GM12878 (cell line): ENCODE measurements around the gene FBXL16. TPM values are rescaled to one million over a fixed set of nuclear protein-coding genes. Genes with fewer than 3 reads are reported as not detected.

ENCODE experiments used
- ATAC-seq: fragments of 200-7000 bp; cut with Tn5 transposase; 3 replicates; pipeline ENCODE4 v1.9.1; 2020; ENCODE audit warnings: mild to moderate bottlenecking, moderate library complexity
- BruUV-seq: library from RNA; stranded (reverse); fragments of 400-500 nt; replicated peaks from 2 replicates; lab custom pipeline; 2021; lab: Mats Ljungman, UMichigan
- CTCF ChIA-PET: fragments of 300-600 bp; sonication (Branson Sonifier 250); formaldehyde crosslinking; extraction: SDS; loops from one replicate; lab custom pipeline; 2021; ENCODE audit warnings: inconsistent platforms; lab: Yijun Ruan, JAX
- POLR2A ChIA-PET: fragments of 350-600 bp; formaldehyde crosslinking; extraction: SDS; loops from one replicate; lab custom pipeline; 2021; ENCODE audit warnings: inconsistent platforms; lab: Charles Lee
- RAD21 ChIA-PET: fragments of 300-600 bp; sonication (Branson Sonifier 250); formaldehyde crosslinking; loops from one replicate; lab custom pipeline; 2023; ENCODE audit warnings: antibody characterized with exemption; ENCODE audit not compliant: unreplicated experiment; lab: Charles Lee
- SMC1A ChIA-PET: fragments of 300-600 bp; sonication (Branson Sonifier 250); formaldehyde crosslinking; loops from one replicate; lab custom pipeline; 2023; ENCODE audit not compliant: unreplicated experiment, uncharacterized antibody; lab: Charles Lee
- DNase-seq: peaks from one replicate; pipeline ENCODE4 v3.0.0-alpha.2; 2011; ENCODE audit warnings: low read depth, low spot score
- FAIRE-seq: peaks from 3 replicates; lab custom pipeline; 2011; peaks lifted over from hg19 to GRCh38; lab: Jason Lieb, UNC
- H2AFZ ChIP-seq: 2 replicates; pipeline ENCODE4 v1.6.0; 2011; ENCODE audit warnings: low read depth, low read length, control low read depth; ENCODE audit not compliant: control insufficient read depth
- H3K27ac ChIP-seq: 2 replicates; pipeline ENCODE4 v1.5.1; 2011; ENCODE audit warnings: control low read depth; ENCODE audit not compliant: control insufficient read depth, insufficient read depth
- H3K27me3 ChIP-seq, 2 experiments: replicated peaks in 1 of 2; 2 replicates each; pipeline versions ENCODE4 v1.6.0 to v1.6.1; 2011; ENCODE audit warnings: low read length in 1 of 2; ENCODE audit not compliant: control insufficient read depth in 2 of 2, insufficient read depth in 2 of 2
- H3K36me3 ChIP-seq, 2 experiments: 2 replicates each; pipeline ENCODE4 v1.5.1; 2011; ENCODE audit warnings: low read length in 1 of 2; ENCODE audit not compliant: control insufficient read depth in 2 of 2, insufficient read depth in 2 of 2
- H3K4me1 ChIP-seq: 2 replicates; pipeline ENCODE4 v1.6.1; 2011; ENCODE audit warnings: mild to moderate bottlenecking, low read length, moderate library complexity, mixed read lengths; ENCODE audit not compliant: control insufficient read depth, insufficient read depth
- H3K4me2 ChIP-seq: 2 replicates; pipeline ENCODE4 v1.6.0; 2011; ENCODE audit warnings: control low read depth; ENCODE audit not compliant: control insufficient read depth, insufficient read depth
- H3K4me3 ChIP-seq: fragments of 200-600 bp; sonication (generic); 2 replicates; pipeline ENCODE4 v1.5.1; 2016
- H3K79me2 ChIP-seq: 2 replicates; pipeline ENCODE4 v1.6.0; 2011; ENCODE audit warnings: low read length; ENCODE audit not compliant: control insufficient read depth, insufficient read depth
- H3K9ac ChIP-seq: 2 replicates; pipeline ENCODE4 v1.8.0; 2011; ENCODE audit warnings: low read length, control low read depth, mixed read lengths; ENCODE audit not compliant: control insufficient read depth, insufficient read depth
- H3K9me3 ChIP-seq: replicated peaks from 3 replicates; pipeline ENCODE4 v1.5.1; 2011; ENCODE audit warnings: mild to moderate bottlenecking, low read length; ENCODE audit not compliant: control insufficient read depth, insufficient read depth
- H4K20me1 ChIP-seq: 2 replicates; pipeline ENCODE4 v1.6.0; 2011; ENCODE audit not compliant: control insufficient read depth, insufficient read depth
- HDGF ChIP-seq: fragments of 450-650 bp; IDR thresholded peaks from 2 replicates; pipeline ENCODE4 v1.6.1; 2016; ENCODE audit warnings: antibody characterized with exemption
- JUNB ChIP-seq: IDR thresholded peaks from 2 replicates; pipeline ENCODE4 v1.6.1; 2016; ENCODE audit warnings: antibody characterized with exemption, mild to moderate bottlenecking
- MEF2B ChIP-seq: fragments of 450-650 bp; IDR thresholded peaks from 2 replicates; pipeline ENCODE4 v1.6.1; 2018; ENCODE audit warnings: mild to moderate bottlenecking, moderate library complexity; ENCODE audit not compliant: partially characterized antibody, poor library complexity, severe bottlenecking
- NFIC ChIP-seq: IDR thresholded peaks from 2 replicates; pipeline ENCODE4 v1.6.1; 2012; ENCODE audit warnings: low read depth, mild to moderate bottlenecking, inconsistent platforms, low read length, moderate library complexity
- NR2C1 ChIP-seq: fragments of 450-650 bp; IDR thresholded peaks from 2 replicates; pipeline ENCODE4 v1.6.1; 2017; ENCODE audit warnings: antibody characterized with exemption, mild to moderate bottlenecking, moderate library complexity
- SMARCA5 ChIP-seq: fragments of 450-650 bp; IDR thresholded peaks from 2 replicates; pipeline ENCODE4 v1.6.1; 2017; ENCODE audit warnings: mild to moderate bottlenecking
- USF2 ChIP-seq: IDR thresholded peaks from 2 replicates; pipeline ENCODE4 v1.6.1; 2011; ENCODE audit warnings: low read depth, low read length, improper control_type of control experiment, borderline replicate concordance
- ZBTB11 ChIP-seq: fragments of 450-650 bp; formaldehyde crosslinking; IDR thresholded peaks from 2 replicates; pipeline ENCODE4 v1.5.0; 2022; ENCODE audit warnings: mild to moderate bottlenecking, missing genetic modification characterization
- ZBTB40 ChIP-seq: fragments of 450-650 bp; IDR thresholded peaks from 2 replicates; pipeline ENCODE4 v1.6.1; 2016; ENCODE audit warnings: mild to moderate bottlenecking, moderate library complexity, borderline replicate concordance
- ZNF384 ChIP-seq: IDR thresholded peaks from 2 replicates; pipeline ENCODE4 v1.6.1; 2012; ENCODE audit warnings: low read depth, mild to moderate bottlenecking, low read length, improper control_type of control experiment, borderline replicate concordance
- WGBS: methylation state at CpG from one replicate; pipeline ENCODE4 v1.1.6; 2016; ENCODE audit warnings: low lambda C conversion rate; ENCODE audit not compliant: insufficient replicate concordance, insufficient coverage; ENCODE audit errors: missing lambda C conversion rate; 5-methylcytosine and 5-hydroxymethylcytosine counted together
- in situ Hi-C: fragments of 300-500 bp; cut with MboI; formaldehyde crosslinking; loops from 9 replicates; pipeline ENCODE4 v1.14.3; 2018; ENCODE audit warnings: mixed read lengths
- intact Hi-C: fragments of 100-400 bp; cut with micrococcal nuclease; formaldehyde crosslinking; loops from one replicate; pipeline ENCODE4 v1.14.2; 2022; ENCODE audit not compliant: unreplicated experiment
- polyA plus RNA-seq, 11 experiments: library from polyadenylated mRNA; depleted of rRNA in 4 of 11; unstranded in 6 of 11; stranded (reverse) in 5 of 11; fragments of >200 nt; fragmentation: Nextera tagmentation in 4 of 11; fragmentation: Illumina TruSeq in 1 of 11; extraction: Ambion mirVana in 4 of 11; extraction: Trizol in 1 of 11; gene quantifications; 1 replicate in 1 of 11; 2 replicates in 10 of 11; pipeline versions ENCODE4 v1.2.1 to v1.2.3, GENCODE V29; 2011 to 2016; ENCODE audit warnings: inconsistent platforms in 2 of 11, missing spikeins in 2 of 11, low read depth in 1 of 11
- total RNA-seq, 4 experiments: library from RNA; depleted of rRNA in 3 of 4; stranded (reverse); fragments of >200 nt in 3 of 4; fragmentation: Illumina TruSeq in 1 of 4; extraction: Trizol in 1 of 4; gene quantifications; 2 replicates each; pipeline versions ENCODE4 v1.2.1 to v1.2.3, GENCODE V29; 2013 to 2021

The FBXL16 gene
- total and polyA plus RNA-seq, 10 of the 15 experiments (the other 5 are each of a cell fraction or from before 2014, with no cell fraction given) = 0.13 to 1.4 (median 0.24) TPM

GRCh38 chr16:695355-696089, 10.1 kb downstream of the FBXL16 start (continued):
- TF ChIP-seq USF2 (peak; percentile 12; the same call in 1 of the 2 replicates), NR2C1 (peak; percentile 61), SMARCA5 (0 out of 2 replicates have a peak, but pooled peaks have one; percentile 44), HDGF (0 out of 2 replicates have a peak, but pooled peaks have one; percentile 84)

GRCh38 chr16:694863-695354, 10.7 kb downstream of the FBXL16 start:
- ChIA-PET RAD21 (interaction anchor here (0.9 kb wide), 1 partner anchor 25 kb away, joined by 3 read pairs; no protein-coding TSS in a partner anchor), CTCF (interaction anchor here (0.6 to 1.6 kb wide), 4 partner anchors 15 to 105 kb away, joined by 3 to 5 read pairs (median 3); no protein-coding TSS in a partner anchor), POLR2A (interaction anchor here (0.7 to 2.0 kb wide), 6 partner anchors 11 to 58 kb away, joined by 3 to 7 read pairs (median 4); partner anchors contain the start of genes ANTKMT, HAGHL, JMJD8 and METRN), SMC1A (no interaction called here)
- Histone ChIP-seq H3K4me1 (peaks cover 7% of the 10 kb centered on the region), H3K9me3 (no peaks in the 10 kb centered on the region; the same call in 2 of the 3 replicates), H3K4me3 (no peak overlapping the region; the same call in 1 of the 2 replicates), H3K27me3 (peaks cover 2 to 6% of the 10 kb centered on the region in 2 experiments; a peak in 3 of 4 replicates), H2AFZ (peak overlapping the region; percentile 29; the same call in 1 of the 2 replicates), H3K4me2 (peak overlapping the region; percentile 89), H3K27ac (no peak overlapping the region), H3K36me3 (no peaks in the 10 kb centered on the region), H3K9ac (no peak overlapping the region), H3K79me2 (peaks cover 3% of the 10 kb centered on the region; the same call in 1 of the 2 replicates), H4K20me1 (no peaks in the 10 kb centered on the region)
- intact Hi-C loops (no loop called here), in situ Hi-C loops (no loop called here)
- ATAC-seq = no peak
- no peak for DNase-seq
- BruUV-seq = no TSS peak
- 21% methylated on average over 16 of the region's 37 CpGs for WGBS
- FAIRE-seq = no peak
- TF ChIP-seq ZBTB11 (CRISPR knock-in tag) = no peak
- TF ChIP-seq JUNB = no peak
- TF ChIP-seq NFIC = no peak
- TF ChIP-seq MEF2B = no peak
- TF ChIP-seq ZNF384 = no peak
- no peak for TF ChIP-seq HDGF
- TF ChIP-seq ZBTB40 = no peak
